ENCODE data around the gene FAR1.

DNA sequence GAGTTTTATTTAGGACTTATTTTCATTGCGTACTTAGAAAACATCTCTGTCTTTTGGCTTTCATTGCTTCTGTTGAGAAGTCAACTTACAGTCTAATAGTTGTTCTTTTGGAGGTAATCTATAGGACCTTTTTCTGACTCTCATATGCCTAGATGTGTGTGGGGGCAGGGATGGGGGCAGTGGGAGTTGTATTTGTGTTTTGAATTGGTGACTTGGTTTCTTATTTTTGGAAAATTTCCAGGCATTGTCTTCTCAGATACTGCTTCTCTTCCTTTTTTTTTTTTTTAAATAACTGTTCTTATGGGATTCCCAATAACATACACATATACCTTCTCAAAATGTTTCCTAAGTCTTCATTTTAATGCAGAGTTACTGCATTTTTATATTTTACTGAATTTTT is 58.0 kb downstream of the FAR1 start:
- TF ChIP-seq CTCF (IDR thresholded peaks at IDR 0.05) (no peak), POLR2A (IDR thresholded peaks at IDR 0.05) (no peak), POLR2AphosphoS5 (IDR thresholded peaks at IDR 0.05) (no peak)
